Left lobe of liver (tissue), 2 donors: ENCODE data around the gene ADIPOR2. TPM values are rescaled to one million over a fixed set of nuclear protein-coding genes. Genes with fewer than 3 reads are reported as not detected.
"Not testable (repeated sequence)": the region's sequence is repeated elsewhere in the genome, so short reads cannot be mapped to it uniquely, and the experiment has no call there.

Experiments used
- ATAC-seq: fragments of 200-7000 bp; cut with Tn5 transposase; one replicate; pipeline ENCODE4 v1.9.1; 2020; ENCODE audit warnings: mild to moderate bottlenecking, moderate library complexity
- DNase-seq: peaks from one replicate; pipeline ENCODE4 v3.0.0-alpha.2; 2020; ENCODE audit warnings: low spot score
- total RNA-seq: library from RNA; stranded (reverse); gene quantifications from one replicate; pipeline ENCODE4 v1.2.1, GENCODE V29; 2021
- donor health status: DM: no; HTN: no; CAD: no; lungs with moderate emphysema.
- donor health status: DM: no; HTN: yes; CAD: no.

The ADIPOR2 gene
- total RNA-seq, 1 donor from 2014 or later: 58.0 TPM

- DNase-seq (no peak), ATAC-seq (no peak)
These were observed 40.3 kb downstream of the ADIPOR2 start for GRCh38 chr12:1731019-1731687.

DNA sequence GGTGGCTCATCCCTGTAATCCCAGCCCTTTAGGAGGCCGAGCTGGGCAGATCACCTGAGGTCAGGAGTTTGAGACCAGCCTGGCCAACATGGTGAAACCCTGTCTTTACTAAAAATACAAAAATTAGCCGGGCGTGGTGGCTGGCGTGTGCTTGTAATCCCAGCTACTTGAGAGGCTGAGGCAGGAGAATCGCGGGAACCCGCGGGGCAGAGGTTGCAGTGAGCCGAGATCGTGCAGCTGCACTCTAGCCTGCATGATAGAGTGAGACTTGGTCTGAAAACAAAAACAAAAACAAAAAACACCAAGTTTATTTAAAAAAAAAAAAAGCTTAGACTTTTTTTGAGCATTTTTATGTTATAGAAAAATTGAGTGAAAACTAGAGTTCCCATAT is 40.8 kb downstream of the ADIPOR2 start:
- not testable (repeated sequence) for ATAC-seq, DNase-seq

DNA sequence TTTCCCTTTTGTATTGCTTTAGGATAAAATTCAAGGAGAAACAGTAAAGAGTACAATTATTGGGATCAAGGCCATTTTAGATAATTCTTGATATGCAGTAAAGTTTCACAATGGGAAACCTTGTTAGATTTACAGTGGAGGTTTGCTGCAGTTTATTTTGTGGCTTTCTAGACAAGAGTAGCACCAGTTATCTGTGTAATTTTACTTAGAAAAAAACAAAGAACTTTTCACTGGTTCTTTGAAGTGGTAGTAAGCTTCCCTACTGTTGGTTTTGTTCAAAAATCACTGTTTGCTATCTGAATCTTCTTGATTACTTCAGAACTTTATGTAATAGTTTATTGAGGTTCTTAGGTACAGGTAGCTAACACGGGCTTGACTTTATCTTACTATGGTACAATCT is 42.0 kb downstream of the ADIPOR2 start:
- ATAC-seq (no peak), DNase-seq (no peak)

GRCh38 chr12:1733712-1734111 is 42.8 kb downstream of the ADIPOR2 start:
- ATAC-seq, DNase-seq: not testable (repeated sequence)

GRCh38 chr12:1737652-1738286 is 46.9 kb downstream of the ADIPOR2 start:
- no peak for ATAC-seq

GRCh38 chr12:1738446-1738845 is 47.6 kb downstream of the ADIPOR2 start:
- DNase-seq: no peak
- ATAC-seq: no peak

More at GRCh38 chr12:1737652-1738286, 46.9 kb downstream of the ADIPOR2 start:
- no peak for DNase-seq

DNA sequence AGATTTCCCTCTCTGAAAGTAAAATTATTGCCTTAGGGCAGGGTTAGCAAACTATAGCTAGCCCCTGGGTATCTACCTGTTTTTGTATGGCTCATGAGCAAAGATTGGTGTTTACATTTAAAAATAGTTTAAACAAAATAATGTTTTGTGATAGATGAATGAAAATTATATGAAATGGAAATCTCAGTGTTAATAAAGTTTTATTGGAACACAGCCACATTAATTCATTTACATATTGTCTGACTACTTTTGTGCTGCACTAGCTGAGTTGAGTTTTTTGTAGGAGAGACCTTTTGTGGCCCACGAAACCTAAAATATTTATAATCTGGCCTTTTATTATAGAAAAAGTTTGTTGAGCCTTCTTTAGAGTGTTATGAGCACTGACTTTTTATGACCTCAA is 48.5 kb downstream of the ADIPOR2 start:
- DNase-seq (no peak), ATAC-seq (no peak)

- peak; percentile 22 for ATAC-seq
These were observed 49.5 kb downstream of the ADIPOR2 start for GRCh38 chr12:1740161-1740948.

DNA sequence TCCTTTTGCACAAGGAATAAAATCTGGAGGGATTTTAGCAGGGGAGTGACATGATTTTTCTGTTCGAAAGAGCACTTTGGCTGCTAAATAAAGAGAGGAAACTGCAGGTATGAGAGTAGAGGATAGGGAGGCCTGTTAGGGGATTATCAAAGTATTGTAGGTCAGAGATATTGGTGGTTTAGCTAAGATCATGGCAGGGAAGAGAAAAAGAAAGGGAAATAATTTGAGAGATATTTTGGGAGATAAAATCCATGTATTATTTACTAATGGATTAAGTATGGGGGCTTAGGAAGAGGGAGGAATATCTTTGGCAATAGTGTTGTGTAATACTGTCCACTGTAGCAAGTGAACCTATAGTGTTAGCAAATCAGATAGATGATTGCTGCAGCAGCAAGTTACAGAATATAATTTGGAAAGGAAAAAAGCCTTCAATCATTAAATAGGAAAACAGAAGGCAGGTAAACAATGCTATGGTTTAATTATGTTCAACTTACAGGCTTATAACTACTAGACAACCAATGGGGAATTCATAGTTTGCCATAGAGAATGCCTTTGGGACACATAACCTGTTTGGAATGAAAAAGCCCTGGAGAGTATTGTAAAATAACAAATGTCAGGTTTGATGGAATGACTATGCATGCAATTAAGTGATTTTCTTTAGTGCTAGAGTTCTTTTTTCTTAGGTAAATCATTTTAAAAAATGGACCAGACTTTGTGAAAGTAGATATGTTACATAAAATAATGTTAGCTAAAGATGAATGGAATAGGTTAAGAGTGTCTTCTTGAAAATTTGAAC is 50.5 kb downstream of the ADIPOR2 start:
- DNase-seq (no peak), ATAC-seq (peak; percentile 72)

More at GRCh38 chr12:1740161-1740948, 49.5 kb downstream of the ADIPOR2 start:
- DNase-seq: no peak

GRCh38 chr12:1744932-1745331 is 54.1 kb downstream of the ADIPOR2 start:
- ATAC-seq (no peak), DNase-seq (no peak)

DNA sequence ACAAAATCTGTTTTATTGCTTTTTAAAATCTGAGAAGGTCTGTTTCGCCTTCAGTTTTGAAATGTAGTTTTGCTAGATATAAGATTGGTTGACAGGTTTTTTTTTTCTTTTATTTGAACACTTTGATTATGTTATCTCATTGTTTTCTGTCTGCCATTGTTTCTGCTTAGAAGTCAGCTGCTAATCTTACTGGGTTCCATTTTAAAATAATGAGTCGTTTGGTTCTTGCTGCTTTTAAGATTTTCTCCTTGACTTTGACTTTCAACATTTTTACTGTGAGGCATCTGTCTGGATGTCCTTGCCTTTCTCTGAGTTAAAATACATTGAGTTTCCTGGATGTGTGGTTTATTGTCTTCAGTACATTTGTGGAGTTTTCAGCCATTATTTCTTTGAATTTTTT is 56.7 kb downstream of the ADIPOR2 start:
- DNase-seq: no peak
- no peak for ATAC-seq

- no peak for ATAC-seq
- DNase-seq: no peak
These were observed 58.1 kb downstream of the ADIPOR2 start for GRCh38 chr12:1749019-1749418.

DNA sequence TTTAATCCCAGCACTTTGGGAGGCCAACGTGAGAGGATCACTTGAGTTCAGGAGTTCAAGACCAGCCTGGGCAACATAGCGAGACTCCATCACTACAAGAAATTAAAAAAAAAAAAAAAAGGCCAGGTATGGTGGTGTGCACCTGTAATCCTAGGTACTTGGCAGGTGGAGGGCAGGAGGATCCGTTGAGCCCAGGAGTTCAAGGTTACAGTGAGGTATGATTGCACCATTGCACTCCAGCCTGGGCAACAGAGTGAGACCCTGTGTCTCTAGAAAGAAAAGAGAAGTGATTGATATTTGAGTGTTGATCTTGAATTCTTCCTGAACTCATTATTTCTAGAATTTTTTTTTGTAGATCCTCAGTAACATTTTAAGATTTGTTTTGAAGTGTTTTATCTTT is 59.4 kb downstream of the ADIPOR2 start:
- ATAC-seq (peak; percentile 31), DNase-seq (no peak)

- DNase-seq (no peak), ATAC-seq (no peak)
These were observed 67.5 kb downstream of the ADIPOR2 start for GRCh38 chr12:1758376-1758775.

DNA sequence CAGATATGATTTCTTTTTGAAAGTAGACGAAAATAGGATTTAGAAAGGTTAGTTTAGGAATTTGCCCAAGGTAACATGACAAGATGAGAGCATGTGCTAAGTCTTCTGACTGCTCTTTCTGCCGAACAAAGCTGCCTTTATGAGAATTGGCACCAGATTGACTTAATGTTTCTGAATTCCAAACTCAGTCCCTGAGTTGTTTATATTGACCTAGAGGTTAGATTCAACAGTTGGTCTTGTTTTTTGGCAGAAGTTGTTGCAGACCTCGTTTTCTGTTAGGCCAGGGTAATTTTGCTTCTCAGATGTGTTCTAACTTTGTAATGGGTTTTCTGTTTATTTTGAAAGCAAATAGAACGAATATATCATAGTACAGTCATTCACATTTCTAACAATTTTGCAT is 68.0 kb downstream of the ADIPOR2 start:
- peak; percentile 54 for ATAC-seq

GRCh38 chr12:1760566-1761382 is 69.9 kb downstream of the ADIPOR2 start:
- no peak for DNase-seq
- peak; percentile 81 for ATAC-seq

More for the DNA sequence above, 68.0 kb downstream of the ADIPOR2 start:
- DNase-seq: no peak

GRCh38 chr12:1761857-1762256 is 71.0 kb downstream of the ADIPOR2 start:
- ATAC-seq (no peak), DNase-seq (no peak)

DNA sequence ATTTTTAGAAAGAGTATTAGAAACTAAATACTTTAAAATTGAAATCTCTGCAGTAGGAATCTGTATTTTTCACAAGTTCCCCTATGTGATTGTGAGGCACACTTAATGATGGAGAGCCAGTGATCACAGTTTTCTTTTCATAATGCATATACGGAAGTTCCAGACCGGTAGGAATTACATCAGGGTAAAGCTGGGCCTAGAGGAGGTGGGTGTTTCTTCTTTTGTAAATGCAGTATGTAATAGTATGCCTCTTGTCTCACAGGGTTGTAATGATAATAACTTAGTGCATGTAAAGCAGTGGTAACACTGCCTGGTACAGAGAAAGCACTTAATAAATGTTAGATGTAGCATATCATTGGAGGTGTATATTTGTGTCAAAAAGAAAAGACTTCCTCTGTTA is 72.3 kb downstream of the ADIPOR2 start:
- DNase-seq (no peak), ATAC-seq (no peak)

DNA sequence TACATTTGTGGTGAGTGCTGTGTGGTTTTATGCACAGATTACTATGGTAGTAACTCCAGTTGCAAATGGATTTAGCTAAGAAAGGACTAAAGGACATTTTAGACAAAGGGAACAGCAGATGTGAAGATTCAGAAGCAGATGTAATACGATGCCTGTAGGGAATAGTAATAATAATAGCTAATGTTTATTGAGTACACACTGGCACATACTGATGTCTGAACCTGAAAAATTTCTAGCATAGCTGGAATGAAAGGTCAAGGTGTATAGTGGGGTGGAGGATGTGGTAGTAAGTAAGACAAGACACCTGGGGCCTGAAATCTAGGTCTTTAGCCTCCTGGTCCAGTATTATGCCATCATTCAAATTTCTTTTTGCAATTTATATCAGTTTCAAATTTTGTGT is 75.2 kb downstream of the ADIPOR2 start:
- DNase-seq (no peak), ATAC-seq (no peak)
